ENCODE measurements around the gene TOP3B.

The TOP3B gene

DNA sequence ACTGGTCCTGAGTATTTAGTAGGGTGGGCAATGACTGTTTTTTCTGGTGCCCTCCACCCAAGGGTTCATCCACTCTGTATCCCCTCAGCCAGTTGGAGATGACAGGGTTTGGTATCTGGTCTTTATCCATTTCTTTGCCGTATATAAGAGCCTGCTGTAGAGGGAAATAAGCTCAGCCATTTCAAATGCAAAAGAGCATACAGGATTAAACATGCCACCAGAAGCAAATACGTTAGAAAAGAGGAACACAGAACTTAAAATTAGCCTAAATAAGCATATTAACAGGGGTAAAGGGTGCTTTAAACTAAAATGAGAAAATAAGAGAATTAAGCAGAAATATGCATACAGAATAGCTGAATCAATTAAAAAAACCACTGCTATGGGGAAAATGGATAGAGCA lies 27.8 kb upstream of the TOP3B start:
- DNase-seq (ENCODE audit: low spot score), result no peak

DNA sequence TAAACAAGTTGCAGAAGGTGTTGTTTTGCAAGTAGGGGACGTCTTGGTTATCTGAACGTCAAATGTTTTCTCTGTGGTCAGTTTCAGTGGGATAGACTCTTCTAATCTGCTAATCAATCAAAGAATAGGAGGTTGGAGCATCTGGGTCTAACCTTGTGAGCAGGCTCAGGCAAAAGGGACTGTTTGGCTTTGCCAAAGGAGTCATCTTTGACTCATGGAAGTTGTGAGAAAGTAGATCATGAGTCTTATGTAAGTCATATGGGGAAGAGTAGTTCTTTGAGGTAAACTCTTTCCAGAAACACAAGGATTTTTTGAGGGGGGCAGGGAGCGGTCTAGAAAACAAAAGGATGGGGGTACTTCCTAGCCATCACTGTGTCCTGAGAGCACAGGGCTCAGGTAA lies 27.1 kb upstream of the TOP3B start:
- DNase-seq (ENCODE audit: low spot score), result no peak

DNA sequence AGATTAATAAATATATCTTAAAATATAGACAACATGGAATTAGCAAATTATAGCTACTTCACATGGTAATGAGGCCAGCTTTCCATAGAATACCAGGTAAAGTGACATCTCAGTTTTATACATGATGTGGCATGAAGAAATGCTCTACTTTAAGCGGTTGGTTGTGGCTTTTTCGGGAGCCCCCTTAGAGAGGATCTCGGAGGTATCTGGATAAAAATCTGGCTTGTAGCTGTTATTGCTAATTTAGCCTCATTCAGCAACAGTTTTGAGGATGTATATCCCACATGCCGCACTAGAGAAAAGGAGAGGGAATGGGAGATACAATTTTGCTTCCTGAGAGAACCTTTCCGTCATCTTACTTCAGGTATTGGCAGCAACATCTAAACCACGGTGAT lies 24.0 kb upstream of the TOP3B start:
- no peak for DNase-seq (ENCODE audit: low spot score)

DNA sequence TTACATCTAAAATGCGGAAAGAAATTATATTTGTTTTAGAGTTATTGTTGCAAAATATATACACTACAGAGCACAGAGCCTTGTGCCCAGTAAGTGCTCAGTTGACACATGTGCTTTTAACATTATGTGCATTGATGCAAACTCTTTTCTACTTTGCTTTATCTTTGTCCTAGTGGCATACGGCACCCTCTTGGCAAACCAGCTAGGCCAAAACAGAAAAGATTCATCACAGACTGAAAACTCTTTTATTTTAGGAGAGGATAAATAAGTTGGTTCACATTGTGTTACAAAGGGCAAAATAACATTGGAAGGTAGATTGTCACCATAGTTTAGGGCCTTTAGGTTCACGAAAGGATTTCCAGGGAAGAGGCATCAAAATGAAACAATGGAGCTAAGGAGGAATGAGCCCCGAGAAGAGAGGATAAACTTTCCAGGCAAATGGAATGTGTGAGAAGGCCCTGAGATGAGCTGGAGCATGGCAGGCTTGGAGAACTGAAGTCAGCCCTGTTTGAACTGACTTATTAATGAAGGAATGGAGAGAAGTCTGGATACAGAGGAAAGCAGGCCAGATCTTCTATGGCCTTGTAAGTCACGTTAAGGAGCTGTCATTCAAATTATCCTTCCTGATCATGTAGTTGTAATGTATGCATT lies 23.5 kb upstream of the TOP3B start:
- no peak for DNase-seq (ENCODE audit: low spot score)

DNA sequence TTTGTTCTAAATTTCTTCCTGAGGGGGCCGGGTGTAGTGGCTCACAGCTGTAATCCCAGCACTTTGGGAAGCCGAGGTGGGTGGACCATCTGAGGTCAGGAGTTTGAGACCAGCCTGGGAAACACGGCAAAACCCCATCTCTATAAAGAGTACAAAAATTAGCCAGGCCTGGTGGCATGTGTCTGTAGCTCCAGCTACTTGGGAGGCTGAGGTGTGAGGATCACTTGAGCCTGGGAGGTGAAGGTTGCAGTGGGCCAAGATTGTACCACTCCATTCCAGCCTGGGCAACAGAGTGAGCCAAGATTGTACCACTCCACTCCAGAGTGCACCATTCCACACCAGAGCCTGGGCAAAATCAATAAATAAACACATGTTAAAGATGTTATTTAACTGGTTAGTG lies 20.6 kb upstream of the TOP3B start:
- no peak for DNase-seq (ENCODE audit: low spot score)

DNA sequence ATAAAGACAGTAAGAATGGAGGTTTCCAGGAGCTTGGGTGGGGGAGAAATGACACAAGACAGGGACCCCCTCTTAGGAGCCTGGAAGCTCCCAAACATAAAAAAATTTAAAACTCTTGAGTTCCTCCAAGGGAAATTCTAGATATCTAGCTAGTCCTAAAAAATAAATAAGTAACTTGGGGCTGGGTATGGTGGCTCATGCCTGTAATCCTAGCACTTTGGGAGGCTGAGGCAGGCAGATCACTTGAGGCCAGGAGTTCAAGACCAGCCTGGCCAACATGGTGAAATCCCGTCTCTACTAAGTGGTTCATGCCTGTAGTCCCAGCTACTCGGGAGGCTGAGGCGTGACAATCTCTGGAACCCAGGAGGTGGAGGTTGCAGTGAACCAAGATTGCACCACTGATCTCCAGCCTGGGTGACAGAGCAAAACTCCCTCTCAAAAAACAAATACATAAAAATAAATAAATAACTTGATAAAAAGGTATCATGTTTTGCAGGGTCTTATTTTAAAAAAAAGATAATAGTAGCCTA lies 20.0 kb upstream of the TOP3B start:
- DNase-seq (ENCODE audit: low spot score), result no peak

DNA sequence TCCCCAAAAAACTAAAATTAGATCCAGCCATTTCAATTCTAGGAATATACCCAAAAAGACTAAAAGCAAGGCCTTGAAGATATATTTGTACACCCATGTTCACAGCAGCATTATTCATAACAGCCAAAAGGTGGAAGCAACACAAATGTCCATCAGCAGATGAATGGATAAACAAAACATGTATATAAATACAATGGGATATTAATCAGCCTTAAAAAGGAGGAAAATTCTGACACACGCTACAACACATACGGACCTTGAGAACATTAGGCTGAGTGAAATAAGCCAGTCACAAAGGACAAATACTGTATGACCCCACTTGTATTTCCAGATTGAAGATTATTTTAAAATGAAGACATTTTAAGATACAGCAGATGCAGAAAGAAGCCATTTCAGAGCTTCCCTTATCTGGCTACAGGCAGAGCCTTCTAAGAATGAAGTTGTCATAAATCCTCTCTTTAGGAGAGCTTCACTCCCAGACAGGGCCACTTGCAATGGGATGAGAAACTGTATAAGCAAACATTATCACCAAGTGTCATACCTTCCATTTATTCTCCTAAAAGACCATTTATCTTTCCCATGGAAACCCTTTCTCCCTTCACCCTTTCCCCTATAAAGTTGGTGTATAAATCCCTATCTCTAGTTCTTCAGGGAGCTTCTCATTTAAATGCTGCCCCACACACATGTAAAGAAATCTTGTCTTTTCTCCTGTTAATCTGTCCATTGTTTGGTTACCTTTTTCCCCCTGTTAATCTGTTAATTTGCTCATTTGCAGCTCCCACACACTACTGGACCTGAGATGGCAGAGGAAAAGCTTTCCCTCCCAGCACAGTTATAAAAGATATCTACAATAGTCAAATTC lies 19.3 kb upstream of the TOP3B start:
- no peak for DNase-seq (ENCODE audit: low spot score)

DNA sequence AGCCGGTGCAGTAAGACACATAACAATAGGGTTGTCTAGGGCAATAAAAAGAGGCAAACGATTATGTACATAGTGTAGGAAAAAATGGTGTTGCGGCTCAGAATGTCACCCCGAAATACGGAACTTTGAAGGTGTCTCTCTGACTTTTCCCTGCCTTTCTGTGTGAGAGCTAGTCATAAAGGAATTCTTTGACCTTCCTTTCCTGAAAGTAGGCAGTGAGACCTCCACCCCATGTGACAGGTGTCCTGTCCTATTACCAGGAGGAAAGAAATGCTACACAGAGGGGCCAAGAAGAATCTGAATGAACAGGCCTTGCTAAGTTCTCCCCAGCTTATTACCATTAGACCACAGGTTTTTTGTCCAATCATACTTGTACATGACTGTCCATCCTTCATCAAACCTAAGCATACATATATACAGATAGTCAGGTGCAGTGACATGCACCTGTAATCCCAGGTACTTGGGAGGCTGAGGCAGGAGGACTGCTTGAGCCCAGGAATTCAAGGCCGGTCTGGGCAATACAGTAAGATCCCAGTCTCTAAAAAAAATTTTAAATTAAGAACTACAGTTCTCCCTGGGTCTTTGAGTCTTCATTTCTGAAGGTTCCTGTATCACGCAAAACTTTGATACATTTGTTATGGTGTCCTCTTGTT lies 16.1 kb upstream of the TOP3B start:
- DNase-seq (ENCODE audit: low spot score), result no peak

DNA sequence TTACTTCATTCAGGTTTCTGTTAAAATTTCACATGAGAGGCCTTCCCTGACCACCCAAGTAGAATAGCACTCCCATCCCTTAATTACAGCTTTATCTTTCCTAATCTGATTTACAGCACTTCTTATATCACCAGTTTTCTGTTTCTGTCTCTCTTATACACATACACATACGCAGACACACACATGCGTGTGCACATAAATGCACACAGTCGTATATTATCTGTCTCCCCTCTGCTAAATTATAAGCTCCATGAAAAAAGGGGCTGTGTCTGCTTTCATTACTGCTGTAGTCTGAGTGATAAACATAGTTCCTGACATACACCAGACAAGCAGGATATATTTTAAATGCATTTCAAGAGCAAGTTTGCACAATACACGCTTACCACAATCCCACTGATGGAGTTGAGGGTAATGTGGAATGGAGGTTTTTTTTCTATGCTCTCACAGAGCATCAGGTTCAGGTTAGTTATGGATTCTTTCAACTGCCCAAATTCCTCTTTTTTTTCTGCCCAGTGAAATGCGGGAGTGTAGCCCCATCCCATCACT lies 13.7 kb upstream of the TOP3B start:
- DNase-seq (ENCODE audit: low spot score), result no peak

DNA sequence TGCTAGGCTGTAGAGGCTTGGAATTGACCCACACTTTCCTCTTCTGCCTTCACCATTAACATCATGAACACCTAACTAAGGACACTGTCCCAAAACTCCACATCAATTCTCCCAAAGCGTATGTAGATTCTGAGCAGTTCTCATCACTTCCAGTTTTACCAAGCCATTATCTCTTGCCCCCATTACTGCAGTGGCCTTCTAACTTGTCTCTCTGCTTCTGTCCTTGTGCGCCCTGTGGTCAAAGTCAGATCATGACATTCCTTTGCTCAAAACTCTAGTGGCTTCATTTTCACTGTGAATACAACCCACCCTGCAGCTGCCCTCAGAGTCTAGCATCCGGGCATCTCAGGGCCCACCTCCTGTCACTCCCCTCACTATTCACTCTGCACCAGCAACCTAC lies 13.1 kb upstream of the TOP3B start:
- no peak for DNase-seq (ENCODE audit: low spot score)

DNA sequence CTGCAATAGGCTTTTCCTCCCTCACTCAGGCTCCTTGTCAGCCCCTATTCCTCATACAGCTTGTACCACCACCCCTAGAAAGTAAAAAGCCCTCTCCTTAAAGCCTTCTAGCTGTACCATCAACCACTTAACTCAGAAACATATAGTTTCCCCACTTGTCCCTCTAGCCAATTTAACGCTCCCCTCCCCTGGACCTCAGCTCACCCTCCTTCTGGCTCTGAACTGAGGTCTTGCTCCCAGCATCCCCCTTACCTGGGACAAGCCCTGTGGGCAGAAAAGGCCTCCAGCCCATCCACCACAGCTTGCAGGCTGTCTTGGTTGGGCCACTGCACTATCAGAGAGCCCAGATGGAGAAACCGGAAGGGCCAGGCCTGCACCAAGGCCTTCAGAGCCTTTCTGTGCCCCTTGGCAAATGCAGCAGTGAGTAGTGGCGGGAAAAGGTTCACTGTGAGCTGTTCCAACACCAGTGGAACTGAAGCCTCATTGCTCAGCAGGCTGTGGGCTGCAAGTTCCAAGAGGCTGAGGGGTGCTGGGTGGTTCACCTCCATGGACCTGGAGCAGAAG lies 12.4 kb upstream of the TOP3B start:
- DNase-seq (ENCODE audit: low spot score), result no peak

DNA sequence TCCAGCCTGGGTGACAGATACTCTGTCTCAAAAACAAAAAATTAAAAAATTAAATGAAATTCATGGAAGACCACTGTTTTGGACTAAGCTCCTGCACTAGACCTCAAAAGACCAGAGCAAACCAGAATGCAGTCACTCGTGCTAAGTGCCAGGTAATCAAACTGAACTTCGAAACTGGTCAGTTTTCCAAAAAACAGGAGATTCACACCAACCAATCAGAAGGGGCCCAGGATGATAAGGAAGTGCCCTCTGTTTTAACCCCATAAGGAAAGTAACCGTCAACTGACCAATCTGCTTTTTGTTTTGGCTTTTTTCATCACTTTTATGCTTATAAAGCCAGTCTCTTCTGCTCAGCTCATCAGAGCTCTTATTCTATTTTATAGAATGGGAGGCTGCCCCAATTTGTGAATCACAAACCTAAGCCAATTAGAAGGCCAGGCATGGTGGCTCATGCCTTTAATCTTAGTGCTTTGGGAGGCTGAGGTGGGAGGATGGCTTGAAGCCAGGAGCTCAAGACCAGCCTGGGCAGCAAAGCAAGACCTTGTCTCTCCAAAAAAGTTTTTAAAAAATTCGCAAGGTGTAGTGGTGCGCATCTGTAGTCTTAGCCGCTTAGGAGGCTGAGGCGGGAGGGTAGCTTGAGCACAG lies 10.1 kb upstream of the TOP3B start:
- no peak for DNase-seq (ENCODE audit: low spot score)

DNA sequence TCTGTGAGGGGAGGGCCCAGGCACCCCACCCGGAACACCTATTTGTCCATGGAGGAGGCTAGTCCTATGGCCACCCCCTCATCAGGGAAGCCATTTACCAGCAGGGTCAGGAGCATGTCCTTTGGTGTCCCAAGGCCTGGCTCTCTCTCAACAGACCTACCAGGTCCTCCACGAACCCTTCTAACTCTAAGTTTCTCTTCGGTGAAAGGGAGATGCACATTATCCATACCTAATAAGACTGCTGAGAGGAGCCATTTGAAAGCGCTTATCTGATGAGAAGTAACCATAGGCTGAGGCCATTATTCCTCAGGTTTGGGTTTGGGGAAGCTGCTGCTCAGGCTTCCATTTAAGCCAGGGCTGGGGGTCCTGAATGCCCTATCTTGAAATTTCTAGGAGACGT lies 9.2 kb upstream of the TOP3B start:
- no peak for DNase-seq (ENCODE audit: low spot score)

DNA sequence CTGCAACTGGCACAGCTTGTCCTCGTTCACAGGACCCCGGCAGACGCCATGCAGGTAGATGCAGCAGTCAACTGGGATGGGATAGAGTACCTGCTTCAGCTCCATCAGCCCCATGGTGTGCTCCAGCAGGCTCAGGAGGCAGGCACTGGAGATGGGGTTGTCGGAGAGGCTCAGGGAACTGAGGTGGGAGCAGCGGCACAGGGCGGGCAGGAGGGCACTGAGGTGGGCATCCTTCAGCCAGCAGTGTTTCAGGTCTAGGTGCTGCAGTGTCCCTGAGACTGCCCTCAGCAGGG lies 8.7 kb upstream of the TOP3B start:
- no peak for DNase-seq (ENCODE audit: low spot score)

DNA sequence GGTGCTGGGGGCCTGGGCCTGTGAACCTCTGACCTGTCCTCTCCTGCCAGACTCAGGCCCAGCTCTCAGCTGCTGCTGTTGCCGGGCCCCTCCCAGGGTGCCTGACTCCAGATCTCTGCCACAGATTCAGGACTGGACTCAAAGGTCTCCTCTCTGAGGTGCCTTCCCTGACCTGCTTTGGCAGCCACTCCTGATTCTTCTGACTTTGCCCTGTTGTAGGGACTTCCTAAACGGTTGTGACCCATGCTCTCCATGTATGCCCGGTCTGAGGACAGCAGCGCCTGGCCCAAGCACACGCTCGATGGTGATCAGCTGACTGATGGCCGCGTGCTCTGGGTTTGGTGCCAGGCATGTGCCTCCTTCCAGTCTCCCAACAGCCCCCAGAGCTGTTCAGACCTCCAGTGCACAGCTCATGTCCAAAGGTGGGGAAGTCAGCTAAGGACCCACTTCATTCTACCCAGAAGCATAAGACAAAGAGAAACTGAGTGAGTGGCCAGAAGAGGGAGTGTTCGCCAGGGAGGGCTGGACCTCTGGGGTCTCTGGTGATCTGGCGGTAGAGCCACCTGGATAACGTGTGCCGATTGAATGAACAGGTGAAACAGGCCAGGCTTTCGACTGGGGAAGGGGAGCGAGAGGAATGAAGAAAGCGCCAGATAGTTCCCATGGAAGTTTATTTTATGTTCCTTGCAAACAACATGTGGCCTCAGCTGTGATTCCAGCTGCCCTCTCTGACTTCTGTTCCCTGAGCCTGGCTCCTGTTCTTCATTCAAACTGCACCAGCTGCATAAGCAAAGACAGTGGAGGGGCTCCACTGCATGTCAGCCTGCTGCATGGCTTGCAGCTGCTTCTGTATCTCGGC lies 8.1 kb upstream of the TOP3B start:
- DNase-seq (ENCODE audit: low spot score), result no peak

DNA sequence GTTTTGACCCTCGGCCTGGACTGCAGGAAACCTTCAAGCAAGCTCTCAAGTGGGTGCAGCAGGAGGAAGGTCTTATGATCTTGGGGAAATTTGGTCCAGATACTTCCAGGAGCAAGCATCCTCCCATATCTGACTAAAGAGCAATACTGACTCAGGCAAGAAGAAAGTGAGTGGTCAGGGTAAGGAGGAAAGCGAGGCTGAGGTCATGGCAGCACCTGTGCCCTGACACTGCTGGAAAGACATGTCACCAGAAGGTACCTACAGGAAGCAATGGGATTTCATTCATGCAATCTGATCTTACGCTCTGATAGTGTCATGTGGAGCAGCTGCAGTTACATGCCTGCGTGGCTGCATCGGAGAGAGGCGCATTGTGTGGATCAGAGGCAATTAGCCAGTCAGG lies 6.5 kb upstream of the TOP3B start:
- no peak for DNase-seq (ENCODE audit: low spot score)

DNA sequence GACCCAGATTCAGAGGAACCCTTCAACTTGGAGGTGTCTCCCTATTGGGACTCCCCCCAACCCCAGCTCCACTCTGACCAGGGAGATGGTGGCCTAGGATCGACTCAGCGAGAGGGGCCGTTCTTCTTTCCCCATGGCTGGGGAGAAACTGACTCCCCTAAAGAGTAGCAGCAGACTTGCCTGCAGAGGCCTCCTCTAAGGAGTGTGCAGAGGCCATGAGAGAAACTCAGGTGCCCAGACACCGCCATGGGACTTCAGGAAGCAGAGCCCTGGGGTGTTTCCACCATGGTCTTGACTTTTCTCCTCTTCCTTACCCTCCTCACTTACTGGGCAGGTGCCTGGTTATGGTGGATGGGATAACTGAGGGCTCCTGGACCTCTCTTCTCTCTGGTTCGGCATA lies 2.6 kb upstream of the TOP3B start:
- no peak for DNase-seq (ENCODE audit: low spot score)

DNA sequence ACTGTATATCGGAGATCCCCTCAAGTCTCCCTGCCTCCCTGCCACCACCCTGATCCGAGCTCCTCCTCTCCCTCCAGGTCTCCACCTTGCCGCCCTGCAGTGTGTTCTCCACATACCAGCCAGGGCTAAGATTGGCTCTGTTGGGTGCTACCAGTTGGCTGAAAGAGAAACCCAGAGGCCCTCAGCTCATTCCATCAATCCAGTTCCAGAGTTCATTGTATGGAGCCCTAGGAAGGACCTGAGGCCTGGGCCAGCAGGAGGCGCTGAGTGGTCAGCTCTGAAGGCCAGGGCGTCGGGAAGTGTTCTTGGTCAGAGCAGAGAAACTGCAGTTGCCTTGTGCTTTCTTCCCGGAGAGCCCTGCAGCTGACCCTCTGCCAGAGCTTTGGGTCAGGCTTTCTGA lies 2.2 kb upstream of the TOP3B start:
- DNase-seq (ENCODE audit: low spot score), result no peak

DNA sequence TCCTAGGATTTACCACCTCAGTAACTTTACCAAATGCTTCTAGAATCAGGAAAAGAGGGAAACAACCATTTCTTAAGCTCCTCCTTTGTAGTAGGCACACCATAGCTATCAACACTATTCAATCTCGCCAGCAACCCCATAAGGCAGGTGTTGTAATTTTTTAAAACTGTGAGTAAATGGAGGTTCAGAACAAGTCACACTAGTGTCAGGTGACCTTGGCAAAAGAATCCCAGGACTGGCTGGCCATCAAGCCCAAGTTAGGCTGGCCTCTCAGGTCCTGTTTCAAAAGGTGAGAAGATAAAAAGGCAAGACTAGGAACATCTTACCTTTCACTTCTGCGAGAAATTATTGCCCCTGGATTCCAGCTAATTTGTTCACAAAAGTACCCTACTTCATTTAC lies 713 bp downstream of the TOP3B start:
- no peak for DNase-seq (ENCODE audit: low spot score)

DNA sequence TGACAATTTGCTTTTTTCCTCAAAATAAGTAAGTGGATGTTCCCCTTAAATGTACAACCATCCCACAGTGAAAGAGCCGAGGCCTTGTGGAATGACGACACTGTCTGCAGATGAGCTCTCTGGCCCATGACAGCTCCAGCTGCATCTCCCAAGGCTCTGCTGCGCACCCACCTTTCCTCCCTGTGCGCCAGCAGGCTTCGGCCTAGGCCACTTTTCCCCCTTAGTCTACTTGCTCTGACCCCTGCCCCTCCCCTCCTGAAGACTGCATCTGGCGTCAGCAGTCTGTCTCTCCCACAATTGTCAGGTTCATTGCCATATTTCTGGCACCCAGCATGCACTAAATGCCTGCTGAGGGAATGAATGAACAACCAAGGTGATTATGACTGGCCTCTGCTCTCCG lies 2.0 kb downstream of the TOP3B start:
- no peak for DNase-seq (ENCODE audit: low spot score)
